GM21576 (cell line): ENCODE measurements around the gene TSPYL2.
A peak's percentile ranks its signal among the peaks of the same experiment; 100 is the strongest.

ENCODE experiments used
- ATAC-seq: cut with Tn5 transposase; IDR thresholded peaks from one replicate; pipeline ENCODE4 v1.9.1; 2021; ENCODE audit warnings: mild to moderate bottlenecking, moderate library complexity; ENCODE audit not compliant: unreplicated experiment

The TSPYL2 gene

GRCh38 chrX:53081925-53082772 lies at the start of gene TSPYL2:
Gene TSPYL2, plus strand, starts transcription at chrX:53082367. Its CDS starts 132 bp downstream, at chrX:53082499.
- ATAC-seq, result peak; percentile 89

- no peak for ATAC-seq
Measured at GRCh38 chrX:53036149-53036548, 46.0 kb upstream of the TSPYL2 start.

GRCh38 chrX:53039236-53039635 lies 42.9 kb upstream of the TSPYL2 start:
- no peak for ATAC-seq

- ATAC-seq, result no peak
Measured at GRCh38 chrX:53044995-53045394, 37.2 kb upstream of the TSPYL2 start.

DNA sequence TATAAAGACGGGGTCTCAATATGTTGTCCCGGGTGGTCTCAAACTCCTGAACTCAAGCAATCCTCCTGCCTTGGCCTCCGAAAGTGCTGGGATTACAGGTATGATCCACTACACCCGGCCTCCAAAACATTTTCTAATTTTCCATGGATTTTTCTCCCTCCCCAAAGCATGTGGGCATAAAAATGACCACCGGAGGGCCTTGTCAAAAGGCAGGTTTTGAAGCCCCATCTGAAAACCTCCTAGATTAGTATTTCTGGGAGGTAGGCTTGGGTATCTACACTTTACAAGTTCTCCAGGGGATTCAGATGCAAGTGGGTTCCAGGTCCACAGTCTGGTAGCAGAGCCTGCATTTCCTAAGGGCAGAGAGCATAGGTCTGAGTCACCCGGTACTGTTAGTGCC lies 34.9 kb upstream of the TSPYL2 start:
- ATAC-seq, result no peak

- no peak for ATAC-seq
Measured at GRCh38 chrX:53048169-53049126, 33.7 kb upstream of the TSPYL2 start, which contains the start of gene GPR173. Gene GPR173, plus strand, starts transcription at chrX:53048789. Its CDS starts 27,833 bp downstream, at chrX:53076622.

DNA sequence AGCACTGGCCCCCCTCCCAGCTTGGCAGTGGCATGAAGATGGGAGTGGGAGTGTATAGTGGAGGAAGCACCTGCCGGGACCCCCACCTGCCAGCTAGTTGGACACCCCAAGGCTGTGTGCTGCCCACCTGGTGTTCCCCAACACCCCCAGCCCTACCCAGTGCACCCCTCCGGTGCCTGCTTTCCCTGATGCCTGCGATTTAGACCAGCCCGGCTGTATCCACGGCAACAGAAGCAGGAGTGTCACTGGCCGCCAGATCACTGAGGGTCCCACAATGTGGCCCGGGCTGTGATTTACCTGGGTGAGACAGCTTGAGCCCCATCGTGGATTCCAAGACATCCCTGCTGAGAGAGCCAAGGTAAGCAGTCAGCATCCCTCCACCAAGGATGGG lies 33.0 kb upstream of the TSPYL2 start:
- no peak for ATAC-seq

GRCh38 chrX:53050841-53051240 lies 31.3 kb upstream of the TSPYL2 start:
- ATAC-seq, result no peak

GRCh38 chrX:53055244-53055849 lies 26.8 kb upstream of the TSPYL2 start:
- ATAC-seq, result no peak

DNA sequence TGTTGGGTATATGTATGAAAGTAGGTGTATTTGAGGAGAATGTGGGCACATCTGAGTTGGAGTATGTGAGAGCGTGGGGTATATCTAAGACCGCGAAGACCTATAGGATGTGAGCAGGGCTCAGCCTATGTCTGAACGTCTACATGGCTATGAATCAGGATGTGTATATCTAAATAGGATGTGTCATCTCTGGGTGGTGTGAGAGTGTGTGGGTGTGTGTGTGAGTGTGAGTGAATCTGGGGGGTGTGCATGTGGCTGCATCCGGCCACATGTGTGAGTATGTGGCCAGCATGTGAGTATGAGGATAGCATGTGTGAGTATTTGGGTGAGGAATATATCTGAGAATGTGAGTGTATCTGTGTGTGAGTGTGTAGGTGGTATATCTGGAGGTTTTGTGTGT lies 25.9 kb upstream of the TSPYL2 start:
- ATAC-seq, result no peak

- no peak for ATAC-seq
Measured at GRCh38 chrX:53065104-53065503, 17.1 kb upstream of the TSPYL2 start.

DNA sequence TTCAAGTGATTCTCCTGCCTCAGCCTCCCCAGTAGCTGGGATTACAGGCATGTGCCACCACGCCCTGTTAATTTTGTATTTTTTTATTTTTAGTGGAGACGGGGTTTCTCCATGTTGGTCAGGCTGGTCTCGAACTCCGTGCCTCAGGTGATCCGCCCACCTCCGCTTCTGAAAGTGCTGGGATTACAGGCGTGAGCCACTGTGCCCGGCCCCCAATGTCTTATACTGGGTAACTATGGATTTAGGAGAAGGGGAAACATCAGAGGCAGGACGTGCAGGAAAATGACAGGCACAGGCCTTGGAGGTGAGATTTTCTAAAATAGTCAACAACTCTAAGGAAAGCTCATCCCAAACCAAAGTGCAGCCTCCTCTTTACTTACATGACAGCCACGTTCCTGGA lies 11.1 kb upstream of the TSPYL2 start:
- ATAC-seq, result no peak

DNA sequence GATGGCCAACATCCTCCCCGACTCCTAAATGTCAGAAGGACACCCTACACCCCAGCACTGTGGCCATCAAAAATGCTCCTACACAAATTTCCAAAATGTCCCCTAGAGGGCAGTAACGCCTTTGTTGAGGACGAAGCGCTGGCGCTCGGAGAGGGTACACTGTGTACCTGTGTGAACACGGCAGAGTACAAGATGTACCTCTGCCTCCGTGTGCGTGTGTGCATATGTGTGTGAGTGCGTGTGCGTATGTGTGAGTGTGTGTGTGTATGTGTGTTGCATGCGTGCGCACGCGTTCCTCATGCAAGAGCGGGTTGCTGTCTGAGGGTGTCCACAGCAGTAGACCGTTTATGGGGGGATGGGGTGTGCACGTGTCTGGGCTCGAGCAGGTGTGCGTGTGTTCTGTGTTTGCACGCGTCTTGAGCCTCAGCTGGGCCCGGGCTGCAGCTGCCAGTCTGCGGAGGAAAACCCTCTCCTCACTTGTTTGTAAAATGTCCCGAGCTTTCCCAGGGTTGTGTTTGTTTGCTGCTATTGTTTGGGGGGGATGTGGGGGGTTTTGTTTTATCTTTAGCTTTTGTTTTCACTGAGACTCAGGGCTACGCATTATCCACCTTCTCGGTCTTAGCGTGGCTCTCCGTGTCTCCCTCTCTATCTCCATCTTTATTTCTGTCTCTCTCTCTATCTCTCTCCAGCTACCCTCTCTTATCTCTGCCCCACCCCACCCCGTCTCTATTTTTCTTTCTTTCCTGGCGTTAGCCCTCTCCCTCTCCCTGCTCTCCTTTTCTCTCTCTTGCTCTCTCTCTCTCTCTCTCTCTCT lies 10.4 kb upstream of the TSPYL2 start:
- ATAC-seq, result peak; percentile 77

DNA sequence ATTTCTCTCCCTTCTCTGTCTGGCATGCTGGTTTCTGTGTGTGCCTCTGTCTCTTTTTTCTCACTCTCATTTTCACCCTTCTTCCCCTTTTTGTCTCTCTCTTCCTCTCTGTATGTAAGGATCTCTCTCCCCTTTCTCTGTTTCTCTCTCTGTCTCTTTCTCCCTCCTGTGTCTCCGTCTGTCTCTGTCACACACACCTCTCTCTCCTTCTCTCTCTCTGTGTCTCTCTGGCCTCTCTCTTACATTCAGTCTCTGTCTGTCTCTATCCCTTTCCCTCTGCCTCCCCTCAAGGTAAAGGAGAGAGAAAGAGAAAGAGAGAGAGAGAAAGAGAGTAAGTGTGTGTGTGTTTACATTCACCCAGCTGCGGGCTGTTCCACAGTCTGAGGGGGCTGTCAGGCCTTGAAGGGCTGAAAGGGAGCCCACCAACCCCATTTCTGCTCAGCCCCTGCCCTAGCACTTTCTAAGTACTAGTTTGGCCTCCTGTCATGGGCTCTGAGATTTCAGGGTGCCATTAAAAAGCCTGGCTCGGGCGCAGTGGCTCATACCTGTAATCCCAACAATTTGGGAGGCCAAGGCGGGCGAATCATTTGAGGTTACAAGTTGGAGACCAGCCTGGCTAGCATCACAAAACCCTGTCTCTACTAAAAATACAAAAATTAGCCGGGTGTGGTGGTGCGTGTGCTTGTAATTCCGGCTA lies 9.6 kb upstream of the TSPYL2 start:
- ATAC-seq, result no peak

GRCh38 chrX:53073115-53073586 lies 9.0 kb upstream of the TSPYL2 start:
- ATAC-seq, result no peak

GRCh38 chrX:53075011-53075410 lies 7.2 kb upstream of the TSPYL2 start:
- ATAC-seq, result no peak

- ATAC-seq, result no peak
Measured at GRCh38 chrX:53076671-53077070, 5.5 kb upstream of the TSPYL2 start.

DNA sequence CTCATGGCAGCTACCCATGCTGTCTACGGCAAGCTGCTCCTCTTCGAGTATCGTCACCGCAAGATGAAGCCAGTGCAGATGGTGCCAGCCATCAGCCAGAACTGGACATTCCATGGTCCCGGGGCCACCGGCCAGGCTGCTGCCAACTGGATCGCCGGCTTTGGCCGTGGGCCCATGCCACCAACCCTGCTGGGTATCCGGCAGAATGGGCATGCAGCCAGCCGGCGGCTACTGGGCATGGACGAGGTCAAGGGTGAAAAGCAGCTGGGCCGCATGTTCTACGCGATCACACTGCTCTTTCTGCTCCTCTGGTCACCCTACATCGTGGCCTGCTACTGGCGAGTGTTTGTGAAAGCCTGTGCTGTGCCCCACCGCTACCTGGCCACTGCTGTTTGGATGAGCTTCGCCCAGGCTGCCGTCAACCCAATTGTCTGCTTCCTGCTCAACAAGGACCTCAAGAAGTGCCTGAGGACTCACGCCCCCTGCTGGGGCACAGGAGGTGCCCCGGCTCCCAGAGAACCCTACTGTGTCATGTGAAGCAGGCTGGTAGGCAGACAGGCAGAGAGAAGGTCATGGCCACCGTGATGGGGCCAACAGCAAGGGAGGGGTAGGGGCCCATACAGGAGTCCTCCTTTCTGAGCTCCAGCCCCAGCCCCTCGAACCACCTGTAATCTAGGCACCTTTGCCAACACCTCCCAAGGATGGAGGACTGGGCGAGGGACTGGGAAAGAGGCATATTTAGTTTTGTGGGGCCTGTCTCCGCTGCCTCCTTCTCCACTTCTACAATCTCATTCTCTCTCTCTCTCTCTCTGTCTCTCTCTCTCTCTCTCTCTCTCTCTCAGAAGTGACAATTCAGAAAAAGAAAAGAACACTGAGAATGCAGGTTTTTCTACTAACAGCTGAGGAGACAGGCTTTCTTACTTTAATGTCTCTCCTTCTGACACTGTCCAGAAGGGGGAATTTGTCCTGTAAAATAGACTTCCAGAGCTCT lies 4.7 kb upstream of the TSPYL2 start:
- ATAC-seq, result no peak
